Prostate gland (tissue), 2 donors: ENCODE measurements around the gene ATF6B. TPM values are rescaled to one million over a fixed set of nuclear protein-coding genes. Genes with fewer than 3 reads are reported as not detected.
A peak's percentile ranks its signal among the peaks of the same experiment; 100 is the strongest.

Experiments
- DNase-seq: peaks from one replicate; pipeline ENCODE4 v3.0.0-alpha.2; 2019; ENCODE audit warnings: low spot score
- H3K27ac ChIP-seq, 2 donors: fragments of 200-600 bp; sonication (generic); 2 replicates each; pipeline ENCODE4 v1.5.1; 2017 to 2019
- H3K27me3 ChIP-seq: fragments of 200-600 bp; sonication (generic); replicated peaks from 2 replicates; pipeline ENCODE4 v1.5.1; 2019; ENCODE audit not compliant: insufficient read depth
- H3K36me3 ChIP-seq, 2 donors: fragments of 200-600 bp; sonication (generic); 1 replicate in 1 of 2; 2 replicates in 1 of 2; pipeline versions ENCODE4 v1.5.1 to v1.8.1; 2017 to 2019
- H3K4me1 ChIP-seq: fragments of 200-600 bp; sonication (generic); replicated peaks from 2 replicates; pipeline ENCODE4 v1.5.1; 2019
- H3K4me3 ChIP-seq, 2 donors: fragments of 200-600 bp; sonication (generic); 2 replicates each; pipeline ENCODE4 v1.5.1; 2017 to 2019
- H3K9me3 ChIP-seq: fragments of 200-600 bp; sonication (generic); 2 replicates; pipeline ENCODE4 v1.5.1; 2017
- CTCF ChIP-seq, 4 experiments: fragments of 200-600 bp in 2 of 4; fragments of 450-650 bp in 2 of 4; sonication (generic) in 2 of 4; IDR thresholded peaks; 1 replicate in 3 of 4; 2 replicates in 1 of 4; pipeline ENCODE4 v1.5.1; 2016 to 2019; ENCODE audit warnings: antibody characterized with exemption in 4 of 4, mild to moderate bottlenecking in 2 of 4, moderate library complexity in 2 of 4
- POLR2A ChIP-seq: fragments of 450-650 bp; IDR thresholded peaks from one replicate; pipeline ENCODE4 v1.6.1; 2016; ENCODE audit warnings: antibody characterized with exemption, mild to moderate bottlenecking
- POLR2AphosphoS5 ChIP-seq: sonication (generic); formaldehyde crosslinking; IDR thresholded peaks from one replicate; pipeline ENCODE4 v1.6.1; 2017; ENCODE audit warnings: antibody characterized with exemption
- WGBS: methylation state at CpG from one replicate; pipeline ENCODE4 v1.1.5; 2018; 5-methylcytosine and 5-hydroxymethylcytosine counted together
- intact Hi-C: fragments of 100-400 bp; cut with DNase I; formaldehyde crosslinking; loops from one replicate; pipeline ENCODE4 v1.14.2; 2022
- total RNA-seq, 2 donors: library from RNA; depleted of rRNA; stranded (reverse); fragments of >200 nt; gene quantifications; one replicate each; pipeline ENCODE4 v1.1.0, GENCODE V29; 2016

The ATF6B gene
- total RNA-seq, 2 donors from 2014 or later, result 70.6 to 132 TPM

- Histone ChIP-seq H3K9me3 (no peaks in the 10 kb centered on the region), H3K27me3 (no peaks in the 10 kb centered on the region), H3K4me3 (no peak overlapping the region), H3K27ac (no peak overlapping the region), H3K4me1 (no peaks in the 10 kb centered on the region), H3K36me3 (no peaks in the 10 kb centered on the region)
- TF ChIP-seq POLR2A (no peak), POLR2AphosphoS5 (no peak), CTCF (IDR thresholded peaks at IDR 0.05) (no peak)
- intact Hi-C loops, result no loop called here
- DNase-seq, result no peak
- WGBS, result 55% methylated on average over 9 of the region's 9 CpGs
These were observed 45.1 kb downstream of the ATF6B start for GRCh38 chr6:32082935-32083334.

GRCh38 chr6:32082478-32082877, 45.6 kb downstream of the ATF6B start:
- Histone ChIP-seq H3K36me3 (no peaks in the 10 kb centered on the region), H3K4me3 (no peak overlapping the region), H3K4me1 (no peaks in the 10 kb centered on the region), H3K9me3 (no peaks in the 10 kb centered on the region), H3K27me3 (no peaks in the 10 kb centered on the region), H3K27ac (no peak overlapping the region)
- TF ChIP-seq CTCF (IDR thresholded peaks at IDR 0.05) (no peak), POLR2AphosphoS5 (no peak), POLR2A (no peak)
- WGBS, result 61% methylated on average over 6 of the region's 6 CpGs
- no peak for DNase-seq
- intact Hi-C loops, result no loop called here

- Histone ChIP-seq H3K27ac (peak overlapping the region in 1 of 2 donors; percentile 42), H3K36me3 (no peaks in the 10 kb centered on the region), H3K4me1 (no peaks in the 10 kb centered on the region), H3K9me3 (no peaks in the 10 kb centered on the region), H3K4me3 (no peak overlapping the region), H3K27me3 (no peaks in the 10 kb centered on the region)
- intact Hi-C loops, result no loop called here
- no peak for DNase-seq
- TF ChIP-seq POLR2AphosphoS5 (no peak), CTCF (IDR thresholded peaks at IDR 0.05) (no peak), POLR2A (no peak)
- WGBS, result 63% methylated on average over 22 of the region's 22 CpGs
These were observed 46.7 kb downstream of the ATF6B start for GRCh38 chr6:32081168-32081990.

GRCh38 chr6:32079566-32080290, 48.3 kb downstream of the ATF6B start:
- Histone ChIP-seq H3K4me1 (no peaks in the 10 kb centered on the region), H3K36me3 (no peaks in the 10 kb centered on the region), H3K9me3 (no peaks in the 10 kb centered on the region), H3K27ac (no peak overlapping the region), H3K4me3 (no peak overlapping the region), H3K27me3 (no peaks in the 10 kb centered on the region)
- WGBS, result 71% methylated on average over 7 of the region's 7 CpGs
- intact Hi-C loops, result no loop called here
- no peak for DNase-seq
- TF ChIP-seq CTCF (IDR thresholded peaks at IDR 0.05) (no peak), POLR2A (no peak), POLR2AphosphoS5 (no peak)
